SU-DHL-6 (cell line): ENCODE data around the gene SNTG2.

Source experiments
- EZH2phosphoT487 ChIP-seq: fragments of 200-600 bp; sonication (generic), shearing (Covaris generic); conservative IDR thresholded peaks from 2 replicates; pipeline ENCODE4 v1.6.1; 2018; ENCODE audit warnings: mild to moderate bottlenecking, antibody characterized with exemption, low read length, moderate library complexity, mixed read lengths
- TF ChIP-seq, protein P1 (sequence below): fragments of 200-600 bp; sonication (generic); IDR thresholded peaks from one replicate; pipeline ENCODE4 v1.5.1; 2017; ENCODE audit warnings: antibody characterized with exemption, mild to moderate bottlenecking, low read length, moderate library complexity; ENCODE audit not compliant: insufficient read depth, poor library complexity, severe bottlenecking

DNA sequence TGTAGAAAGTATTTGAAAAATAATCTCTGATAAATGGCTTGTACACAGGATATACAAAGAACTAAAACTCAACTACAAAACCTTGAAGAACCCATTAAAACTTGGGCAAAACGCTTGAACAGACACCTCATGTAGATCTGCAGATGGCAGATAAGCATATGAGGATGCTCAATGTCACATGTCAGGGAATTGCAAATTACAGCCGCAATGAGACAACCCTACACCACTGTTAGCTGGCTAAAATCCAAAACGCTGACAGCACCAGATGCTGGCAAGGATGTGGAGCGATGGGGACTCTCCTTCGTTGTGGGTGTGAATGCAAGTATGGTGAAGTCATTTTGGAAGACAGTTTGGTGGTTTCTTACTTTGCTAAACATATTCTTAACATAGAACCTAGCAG, 53.7 kb downstream of the SNTG2 start:
- TF ChIP-seq, protein P1, sequence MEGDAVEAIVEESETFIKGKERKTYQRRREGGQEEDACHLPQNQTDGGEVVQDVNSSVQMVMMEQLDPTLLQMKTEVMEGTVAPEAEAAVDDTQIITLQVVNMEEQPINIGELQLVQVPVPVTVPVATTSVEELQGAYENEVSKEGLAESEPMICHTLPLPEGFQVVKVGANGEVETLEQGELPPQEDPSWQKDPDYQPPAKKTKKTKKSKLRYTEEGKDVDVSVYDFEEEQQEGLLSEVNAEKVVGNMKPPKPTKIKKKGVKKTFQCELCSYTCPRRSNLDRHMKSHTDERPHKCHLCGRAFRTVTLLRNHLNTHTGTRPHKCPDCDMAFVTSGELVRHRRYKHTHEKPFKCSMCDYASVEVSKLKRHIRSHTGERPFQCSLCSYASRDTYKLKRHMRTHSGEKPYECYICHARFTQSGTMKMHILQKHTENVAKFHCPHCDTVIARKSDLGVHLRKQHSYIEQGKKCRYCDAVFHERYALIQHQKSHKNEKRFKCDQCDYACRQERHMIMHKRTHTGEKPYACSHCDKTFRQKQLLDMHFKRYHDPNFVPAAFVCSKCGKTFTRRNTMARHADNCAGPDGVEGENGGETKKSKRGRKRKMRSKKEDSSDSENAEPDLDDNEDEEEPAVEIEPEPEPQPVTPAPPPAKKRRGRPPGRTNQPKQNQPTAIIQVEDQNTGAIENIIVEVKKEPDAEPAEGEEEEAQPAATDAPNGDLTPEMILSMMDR, result no peak
- no peak for TF ChIP-seq EZH2phosphoT487
